HEK293T (cell line): Measurements from ENCODE around the gene GRK1.

Experiments
- ELF4 ChIP-seq: fragments of 450-650 bp; IDR thresholded peaks from 2 replicates; pipeline ENCODE4 v1.6.1; 2017; ENCODE audit warnings: antibody characterized with exemption
- FOXA1 ChIP-seq: fragments of 450-650 bp; IDR thresholded peaks from 2 replicates; pipeline ENCODE4 v1.6.1; 2016; ENCODE audit warnings: mild to moderate bottlenecking
- L3MBTL2 ChIP-seq: fragments of 450-650 bp; conservative IDR thresholded peaks from 2 replicates; pipeline ENCODE4 v1.6.1; 2016; ENCODE audit warnings: mild to moderate bottlenecking
- NFRKB ChIP-seq: fragments of 450-650 bp; IDR thresholded peaks from 2 replicates; pipeline ENCODE4 v1.6.1; 2016; ENCODE audit warnings: mild to moderate bottlenecking, moderate library complexity
- SP1 ChIP-seq: fragments of 450-650 bp; IDR thresholded peaks from 2 replicates; pipeline ENCODE4 v1.6.1; 2017
- ZNF384 ChIP-seq: fragments of 450-650 bp; IDR thresholded peaks from 2 replicates; pipeline ENCODE4 v1.6.1; 2016
- TF ChIP-seq, protein P1 (sequence below): fragments of 450-650 bp; IDR thresholded peaks from 2 replicates; pipeline ENCODE4 v1.6.1; 2016

DNA sequence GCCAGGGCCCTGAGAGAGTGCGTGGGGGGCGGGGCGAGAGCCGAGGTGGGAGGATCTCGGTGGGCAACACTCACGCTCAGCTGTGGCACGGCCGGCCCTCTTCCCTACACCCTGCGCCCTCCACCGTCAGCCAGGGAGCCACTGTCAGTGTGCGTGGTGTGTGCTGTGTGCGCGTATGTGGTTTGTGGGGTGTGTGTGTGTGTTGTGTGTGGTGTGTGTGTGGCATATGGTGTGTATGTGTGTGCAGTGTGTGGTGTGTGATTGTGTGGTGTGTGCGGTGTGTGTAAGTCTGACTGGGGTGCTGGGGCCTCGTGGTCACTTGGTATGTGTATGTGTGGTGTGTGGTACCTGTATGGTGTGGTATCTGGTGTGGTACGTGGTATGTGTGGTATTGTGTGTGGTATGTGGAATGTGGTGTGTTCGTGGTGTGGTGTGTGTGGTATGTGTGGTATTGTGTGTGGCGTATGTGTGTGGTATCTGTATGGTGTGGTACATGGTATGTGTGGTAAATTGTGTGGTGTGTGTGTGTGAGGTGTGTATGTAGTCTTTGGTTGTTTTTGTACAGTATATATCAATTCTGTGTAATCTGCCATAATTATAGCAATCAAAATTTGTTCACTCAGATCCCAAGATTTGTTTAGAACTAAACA is 5.1 kb downstream of the GRK1 start:
- TF ChIP-seq ELF4 (no peak), L3MBTL2 (no peak), FOXA1 (no peak), NFRKB (no peak), SP1 (no peak), ZNF384 (no peak)
- TF ChIP-seq, protein P1, sequence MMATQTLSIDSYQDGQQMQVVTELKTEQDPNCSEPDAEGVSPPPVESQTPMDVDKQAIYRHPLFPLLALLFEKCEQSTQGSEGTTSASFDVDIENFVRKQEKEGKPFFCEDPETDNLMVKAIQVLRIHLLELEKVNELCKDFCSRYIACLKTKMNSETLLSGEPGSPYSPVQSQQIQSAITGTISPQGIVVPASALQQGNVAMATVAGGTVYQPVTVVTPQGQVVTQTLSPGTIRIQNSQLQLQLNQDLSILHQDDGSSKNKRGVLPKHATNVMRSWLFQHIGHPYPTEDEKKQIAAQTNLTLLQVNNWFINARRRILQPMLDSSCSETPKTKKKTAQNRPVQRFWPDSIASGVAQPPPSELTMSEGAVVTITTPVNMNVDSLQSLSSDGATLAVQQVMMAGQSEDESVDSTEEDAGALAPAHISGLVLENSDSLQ: no peak
